Measurements from ENCODE around the gene TNFAIP8.

DNA sequence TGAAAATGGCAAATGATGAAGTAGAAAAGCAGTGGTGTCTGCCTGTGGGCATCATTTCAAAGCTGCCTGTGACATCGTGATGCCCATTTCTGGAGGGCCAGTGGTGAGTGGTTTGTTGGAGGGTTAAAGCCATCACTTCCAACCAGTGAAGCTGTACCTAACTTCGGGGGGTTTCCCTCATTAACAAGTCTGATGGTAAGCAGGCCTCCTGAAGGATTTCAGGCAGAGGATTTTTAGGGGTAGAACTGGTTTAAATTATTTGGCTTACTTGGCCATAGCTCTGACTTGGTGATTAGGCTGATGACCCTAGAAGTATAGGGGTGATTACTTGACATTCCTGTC lies 10.7 kb downstream of the TNFAIP8 start:
- TF ChIP-seq, protein P1, sequence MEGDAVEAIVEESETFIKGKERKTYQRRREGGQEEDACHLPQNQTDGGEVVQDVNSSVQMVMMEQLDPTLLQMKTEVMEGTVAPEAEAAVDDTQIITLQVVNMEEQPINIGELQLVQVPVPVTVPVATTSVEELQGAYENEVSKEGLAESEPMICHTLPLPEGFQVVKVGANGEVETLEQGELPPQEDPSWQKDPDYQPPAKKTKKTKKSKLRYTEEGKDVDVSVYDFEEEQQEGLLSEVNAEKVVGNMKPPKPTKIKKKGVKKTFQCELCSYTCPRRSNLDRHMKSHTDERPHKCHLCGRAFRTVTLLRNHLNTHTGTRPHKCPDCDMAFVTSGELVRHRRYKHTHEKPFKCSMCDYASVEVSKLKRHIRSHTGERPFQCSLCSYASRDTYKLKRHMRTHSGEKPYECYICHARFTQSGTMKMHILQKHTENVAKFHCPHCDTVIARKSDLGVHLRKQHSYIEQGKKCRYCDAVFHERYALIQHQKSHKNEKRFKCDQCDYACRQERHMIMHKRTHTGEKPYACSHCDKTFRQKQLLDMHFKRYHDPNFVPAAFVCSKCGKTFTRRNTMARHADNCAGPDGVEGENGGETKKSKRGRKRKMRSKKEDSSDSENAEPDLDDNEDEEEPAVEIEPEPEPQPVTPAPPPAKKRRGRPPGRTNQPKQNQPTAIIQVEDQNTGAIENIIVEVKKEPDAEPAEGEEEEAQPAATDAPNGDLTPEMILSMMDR (conservative IDR thresholded peaks at IDR 0.05 in 1 of 2, IDR thresholded peaks at IDR 0.05 in 1 of 2; ENCODE audit: low read depth in 1 of 2, low read length in 2 of 2), result no peak
- no peak for TF ChIP-seq EZH2 (IDR thresholded peaks at IDR 0.05; ENCODE audit: low read length, missing control alignments)
